Measurements from ENCODE around the gene KRTAP2-4. TPM values are rescaled to one million over a fixed set of nuclear protein-coding genes. Genes with fewer than 3 reads are reported as not detected.
"Not testable (repeated sequence)": the region's sequence is repeated elsewhere in the genome, so short reads cannot be mapped to it uniquely, and the experiment has no call there.

Gene KRTAP2-4
- total and polyA plus RNA-seq, 8 donors = not detected

GRCh38 chr17:41103896-41104295 is 38.2 kb upstream of the KRTAP2-4 start:
- Histone ChIP-seq H3K9me3 (no peaks in the 10 kb centered on the region), H3K27ac (no peak overlapping the region), H3K27me3 (no peaks in the 10 kb centered on the region), H3K36me3 (no peaks in the 10 kb centered on the region), H3K4me3 (no peak overlapping the region), H3K4me1 (no peaks in the 10 kb centered on the region)
- no peak for TF ChIP-seq CTCF (IDR thresholded peaks at IDR 0.05)
- DNase-seq (no peak), ATAC-seq (no peak)
- intact Hi-C loops (cut with DNase I) = no loop called here

GRCh38 chr17:41101586-41102259 is 36.0 kb upstream of the KRTAP2-4 start, which contains the start of gene KRTAP4-16:
Gene KRTAP4-16 (minus strand): TSS chr17:41102209. CDS start chr17:41102209, 0 bp downstream.
- ATAC-seq = no peak
- Histone ChIP-seq H3K27ac (no peak within 1 kb of the TSS), H3K36me3 (no peaks in the 10 kb centered on the region), H3K4me1 (no peaks in the 10 kb centered on the region), H3K9me3 (no peaks in the 10 kb centered on the region), H3K27me3 (peaks cover 0 to 9% of the 10 kb centered on the region in 2 donors), H3K4me3 (no peak within 1 kb of the TSS)
- TF ChIP-seq CTCF (IDR thresholded peaks at IDR 0.05) = no peak
- DNase-seq = no peak
- intact Hi-C loops (cut with DNase I) = no loop called here

GRCh38 chr17:41099682-41100480 is 34.2 kb upstream of the KRTAP2-4 start:
- H3K36me3 ChIP-seq; H3K4me1 ChIP-seq; DNase-seq; intact Hi-C loops (cut with DNase I); H3K9me3 ChIP-seq; ATAC-seq; H3K4me3 ChIP-seq; H3K27me3 ChIP-seq; H3K27ac ChIP-seq: not testable (repeated sequence)

- DNase-seq = no peak
- H3K36me3 ChIP-seq = no peaks in the 10 kb centered on the region
- H3K27ac ChIP-seq = no peak overlapping the region
- H3K4me3 ChIP-seq = no peak overlapping the region
- no peaks in the 10 kb centered on the region for H3K4me1 ChIP-seq
- no peak for ATAC-seq
- peaks cover 0 to 9% of the 10 kb centered on the region in 2 donors for H3K27me3 ChIP-seq
- TF ChIP-seq CTCF (IDR thresholded peaks at IDR 0.05) = no peak
- no peaks in the 10 kb centered on the region for H3K9me3 ChIP-seq
- intact Hi-C loops (cut with DNase I) = no loop called here
Measured at GRCh38 chr17:41098481-41098880, 32.8 kb upstream of the KRTAP2-4 start.

GRCh38 chr17:41098042-41098441 is 32.4 kb upstream of the KRTAP2-4 start, which contains the start of gene KRTAP4-8:
Gene KRTAP4-8 (minus strand): TSS chr17:41098142. CDS start chr17:41098084, 58 bp downstream.
- ATAC-seq (no peak), DNase-seq (no peak)
- no peaks in the 10 kb centered on the region for H3K9me3 ChIP-seq
- intact Hi-C loops (cut with DNase I) = no loop called here
- H3K27ac ChIP-seq = no peak within 1 kb of the TSS
- H3K4me3 ChIP-seq = no peak within 1 kb of the TSS
- H3K4me1 ChIP-seq = no peaks in the 10 kb centered on the region
- H3K27me3 ChIP-seq = peaks cover 0 to 9% of the 10 kb centered on the region in 2 donors
- TF ChIP-seq CTCF (IDR thresholded peaks at IDR 0.05) = no peak
- H3K36me3 ChIP-seq = no peaks in the 10 kb centered on the region
